HG03342 (cell line): ENCODE results near the gene G0S2.
"Not testable (repeated sequence)": the region's sequence is repeated elsewhere in the genome, so short reads cannot be mapped to it uniquely, and the experiment has no call there.

Experiments
- ATAC-seq: cut with Tn5 transposase; IDR thresholded peaks from one replicate; pipeline ENCODE4 v1.9.1; 2021; ENCODE audit warnings: mild to moderate bottlenecking, moderate library complexity; ENCODE audit not compliant: unreplicated experiment

Gene G0S2

GRCh38 chr1:209675565-209676154 lies 448 bp downstream of the G0S2 start:
- no peak for ATAC-seq

GRCh38 chr1:209678981-209679539 lies 3.8 kb downstream of the G0S2 start:
- ATAC-seq, result no peak

GRCh38 chr1:209685821-209686220 lies 10.6 kb downstream of the G0S2 start:
- no peak for ATAC-seq

- no peak for ATAC-seq
These were observed 11.1 kb downstream of the G0S2 start for GRCh38 chr1:209686322-209686721.

- ATAC-seq, result no peak
These were observed 13.6 kb downstream of the G0S2 start for GRCh38 chr1:209688746-209689234.

- no peak for ATAC-seq
These were observed 14.3 kb downstream of the G0S2 start for GRCh38 chr1:209689477-209689876.

GRCh38 chr1:209691237-209691636 lies 16.0 kb downstream of the G0S2 start:
- no peak for ATAC-seq

GRCh38 chr1:209692296-209692695 lies 17.1 kb downstream of the G0S2 start:
- no peak for ATAC-seq

- ATAC-seq, result peak; percentile 74
These were observed 17.7 kb downstream of the G0S2 start for GRCh38 chr1:209692745-209693504.

GRCh38 chr1:209696673-209697072 lies 21.5 kb downstream of the G0S2 start:
- ATAC-seq, result no peak

GRCh38 chr1:209697126-209697525 lies 21.9 kb downstream of the G0S2 start:
- ATAC-seq, result no peak

GRCh38 chr1:209700686-209701085 lies 25.5 kb downstream of the G0S2 start:
- not testable (repeated sequence) for ATAC-seq

- ATAC-seq, result no peak
These were observed 27.6 kb downstream of the G0S2 start for GRCh38 chr1:209702832-209703231.

- peak; percentile 58 for ATAC-seq
These were observed 28.8 kb downstream of the G0S2 start for GRCh38 chr1:209703834-209704504.

- ATAC-seq, result no peak
These were observed 29.4 kb downstream of the G0S2 start, which contains the start of gene HSD11B1 for GRCh38 chr1:209704584-209704983. Gene HSD11B1 (plus strand): TSS chr1:209704846. CDS start chr1:209704943, 97 bp downstream.

- no peak for ATAC-seq
These were observed 29.9 kb downstream of the G0S2 start for GRCh38 chr1:209705033-209705598.

- no peak for ATAC-seq
These were observed 31.4 kb downstream of the G0S2 start for GRCh38 chr1:209706622-209707021.

GRCh38 chr1:209707308-209707707 lies 32.1 kb downstream of the G0S2 start:
- no peak for ATAC-seq

GRCh38 chr1:209708297-209708696 lies 33.1 kb downstream of the G0S2 start:
- ATAC-seq, result no peak

- peak; percentile 61 for ATAC-seq
These were observed 34.9 kb downstream of the G0S2 start for GRCh38 chr1:209710093-209710492.

GRCh38 chr1:209710847-209711246 lies 35.6 kb downstream of the G0S2 start:
- ATAC-seq, result no peak
